ENCODE data around the gene EMC7. TPM values are rescaled to one million over a fixed set of nuclear protein-coding genes. Genes with fewer than 3 reads are reported as not detected.
A peak's percentile ranks its signal among the peaks of the same experiment; 100 is the strongest.

EMC7 gene
- total and polyA plus RNA-seq, 10 of the 15 experiments (the other 5 are each of a cell fraction or from before 2014, with no cell fraction given) = 16.5 to 88.9 (median 45.0) TPM

GRCh38 chr15:34038871-34039789 is 62.5 kb downstream of the EMC7 start, which contains the start of gene AVEN (continued):
- TF ChIP-seq, protein P1, sequence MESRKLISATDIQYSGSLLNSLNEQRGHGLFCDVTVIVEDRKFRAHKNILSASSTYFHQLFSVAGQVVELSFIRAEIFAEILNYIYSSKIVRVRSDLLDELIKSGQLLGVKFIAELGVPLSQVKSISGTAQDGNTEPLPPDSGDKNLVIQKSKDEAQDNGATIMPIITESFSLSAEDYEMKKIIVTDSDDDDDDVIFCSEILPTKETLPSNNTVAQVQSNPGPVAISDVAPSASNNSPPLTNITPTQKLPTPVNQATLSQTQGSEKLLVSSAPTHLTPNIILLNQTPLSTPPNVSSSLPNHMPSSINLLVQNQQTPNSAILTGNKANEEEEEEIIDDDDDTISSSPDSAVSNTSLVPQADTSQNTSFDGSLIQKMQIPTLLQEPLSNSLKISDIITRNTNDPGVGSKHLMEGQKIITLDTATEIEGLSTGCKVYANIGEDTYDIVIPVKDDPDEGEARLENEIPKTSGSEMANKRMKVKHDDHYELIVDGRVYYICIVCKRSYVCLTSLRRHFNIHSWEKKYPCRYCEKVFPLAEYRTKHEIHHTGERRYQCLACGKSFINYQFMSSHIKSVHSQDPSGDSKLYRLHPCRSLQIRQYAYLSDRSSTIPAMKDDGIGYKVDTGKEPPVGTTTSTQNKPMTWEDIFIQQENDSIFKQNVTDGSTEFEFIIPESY (IDR thresholded peaks at IDR 0.05) = no peak
- TF ChIP-seq POLR2AphosphoS2 (IDR thresholded peaks at IDR 0.05; ENCODE audit: low read depth, low read length) = no peak
- TF ChIP-seq, protein P2, sequence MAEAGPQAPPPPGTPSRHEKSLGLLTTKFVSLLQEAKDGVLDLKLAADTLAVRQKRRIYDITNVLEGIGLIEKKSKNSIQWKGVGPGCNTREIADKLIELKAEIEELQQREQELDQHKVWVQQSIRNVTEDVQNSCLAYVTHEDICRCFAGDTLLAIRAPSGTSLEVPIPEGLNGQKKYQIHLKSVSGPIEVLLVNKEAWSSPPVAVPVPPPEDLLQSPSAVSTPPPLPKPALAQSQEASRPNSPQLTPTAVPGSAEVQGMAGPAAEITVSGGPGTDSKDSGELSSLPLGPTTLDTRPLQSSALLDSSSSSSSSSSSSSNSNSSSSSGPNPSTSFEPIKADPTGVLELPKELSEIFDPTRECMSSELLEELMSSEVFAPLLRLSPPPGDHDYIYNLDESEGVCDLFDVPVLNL (IDR thresholded peaks at IDR 0.05; ENCODE audit: low read depth, low read length) = no peak
- TF ChIP-seq RELB (IDR thresholded peaks at IDR 0.05; ENCODE audit: low read depth) = no peak; the same call in 1 of the 2 replicates
- no peak for TF ChIP-seq SIN3A (IDR thresholded peaks at IDR 0.05; ENCODE audit: low read depth, low read length)
- 0 out of 2 replicates have a peak, but pooled peaks have one; percentile 68 for TF ChIP-seq SMARCA5 (IDR thresholded peaks at IDR 0.05)
- TF ChIP-seq GABPA (IDR thresholded peaks at IDR 0.05; ENCODE audit: low read depth) = no peak
- TF ChIP-seq MYB (IDR thresholded peaks at IDR 0.05; ENCODE audit: borderline replicate concordance, low read depth, low read length) = no peak
- no peak for TF ChIP-seq NFYA (IDR thresholded peaks at IDR 0.05; ENCODE audit: borderline replicate concordance, low read depth, low read length)
- no peak for TF ChIP-seq NRF1 (conservative IDR thresholded peaks at IDR 0.05; ENCODE audit: low read depth, low read length)
- TF ChIP-seq MAX (IDR thresholded peaks at IDR 0.05; ENCODE audit: low read depth, low read length) = no peak; the same call in 1 of the 2 replicates
- peak in 1 of 2 experiments; percentile 44; a peak in 1 of 3 replicates for TF ChIP-seq EGR1 (IDR thresholded peaks at IDR 0.05; ENCODE audit: borderline replicate concordance in 1 of 2, low read depth in 2 of 2, low read length in 2 of 2)
- peak; percentile 22 for TF ChIP-seq USF1 (IDR thresholded peaks at IDR 0.05; ENCODE audit: borderline replicate concordance, extremely low read length, insufficient read depth, low read depth, low read length)
- peak; percentile 5; the same call in 1 of the 2 replicates for TF ChIP-seq POLR2A (IDR thresholded peaks at IDR 0.05; ENCODE audit: low read depth, low read length)
- no peak for TF ChIP-seq HDAC2 (IDR thresholded peaks at IDR 0.05)
- TF ChIP-seq ASH2L (IDR thresholded peaks at IDR 0.05; ENCODE audit: borderline replicate concordance, low read depth) = peak; percentile 35; the same call in 1 of the 2 replicates
- TF ChIP-seq, protein P3, sequence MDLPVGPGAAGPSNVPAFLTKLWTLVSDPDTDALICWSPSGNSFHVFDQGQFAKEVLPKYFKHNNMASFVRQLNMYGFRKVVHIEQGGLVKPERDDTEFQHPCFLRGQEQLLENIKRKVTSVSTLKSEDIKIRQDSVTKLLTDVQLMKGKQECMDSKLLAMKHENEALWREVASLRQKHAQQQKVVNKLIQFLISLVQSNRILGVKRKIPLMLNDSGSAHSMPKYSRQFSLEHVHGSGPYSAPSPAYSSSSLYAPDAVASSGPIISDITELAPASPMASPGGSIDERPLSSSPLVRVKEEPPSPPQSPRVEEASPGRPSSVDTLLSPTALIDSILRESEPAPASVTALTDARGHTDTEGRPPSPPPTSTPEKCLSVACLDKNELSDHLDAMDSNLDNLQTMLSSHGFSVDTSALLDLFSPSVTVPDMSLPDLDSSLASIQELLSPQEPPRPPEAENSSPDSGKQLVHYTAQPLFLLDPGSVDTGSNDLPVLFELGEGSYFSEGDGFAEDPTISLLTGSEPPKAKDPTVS (IDR thresholded peaks at IDR 0.05; ENCODE audit: low read depth, low read length) = no peak
